Caco-2 (cell line): ENCODE results near the gene MOCS2. TPM values are rescaled to one million over a fixed set of nuclear protein-coding genes. Genes with fewer than 3 reads are reported as not detected.

Experiments used
- Bru-seq: library from RNA; stranded (reverse); fragments of 400-500 nt; gene quantifications from one replicate; lab custom pipeline; 2021; lab: Mats Ljungman, UMichigan
- BruChase-seq, 2 experiments: library from RNA; stranded (reverse); fragments of 400-500 nt; gene quantifications; one replicate each; lab custom pipeline; 2021; lab: Mats Ljungman, UMichigan
- BruUV-seq: library from RNA; stranded (reverse); fragments of 400-500 nt; replicated peaks from 2 replicates; lab custom pipeline; 2021; lab: Mats Ljungman, UMichigan
- CTCF ChIA-PET: fragments of 300-600 bp; sonication (Branson Sonifier 250); formaldehyde crosslinking; loops from one replicate; lab custom pipeline; 2022; ENCODE audit warnings: antibody characterized with exemption; lab: Charles Lee
- POLR2A ChIA-PET: fragments of 300-600 bp; sonication (Branson Sonifier 250); formaldehyde crosslinking; loops from one replicate; lab custom pipeline; 2022; ENCODE audit warnings: antibody characterized with exemption; lab: Charles Lee
- DNase-seq, 2 experiments: peaks; one replicate each; pipeline versions ENCODE4 v3.0.0 to v3.0.0-alpha.2; 2020 to 2022
- H3K27me3 ChIP-seq: replicated peaks from 2 replicates; pipeline ENCODE4 v1.6.0; 2011; ENCODE audit warnings: low read length; ENCODE audit not compliant: control insufficient read depth, insufficient read depth
- H3K36me3 ChIP-seq: 2 replicates; pipeline ENCODE4 v1.5.1; 2011; ENCODE audit warnings: low read length; ENCODE audit not compliant: control insufficient read depth, insufficient read depth
- H3K4me1 ChIP-seq: fragments of 250-450 bp; sonication (Bioruptor Pico); 2 replicates; pipeline ENCODE4 v1.5.1; 2020; ENCODE audit warnings: mild to moderate bottlenecking
- H3K4me3 ChIP-seq: 2 replicates; pipeline ENCODE4 v1.5.1; 2011; ENCODE audit warnings: low read depth, mild to moderate bottlenecking, control low read depth, low read length
- H3K9me3 ChIP-seq: fragments of 250-450 bp; sonication (Bioruptor Pico); 2 replicates; pipeline ENCODE4 v1.5.1; 2020; ENCODE audit warnings: mild to moderate bottlenecking, moderate library complexity
- H3K27ac Mint-ChIP-seq: one replicate; pipeline ENCODE4 v1.8.0; 2022; ENCODE audit warnings: mixed read lengths; ENCODE audit not compliant: unreplicated experiment
- H3K27me3 Mint-ChIP-seq: one replicate; pipeline ENCODE4 v1.8.0; 2022; ENCODE audit warnings: mixed read lengths; ENCODE audit not compliant: insufficient read depth, unreplicated experiment
- H3K36me3 Mint-ChIP-seq: one replicate; pipeline ENCODE4 v1.8.0; 2022; ENCODE audit warnings: mild to moderate bottlenecking, mixed read lengths; ENCODE audit not compliant: insufficient read depth, unreplicated experiment
- H3K4me1 Mint-ChIP-seq: one replicate; pipeline ENCODE4 v1.8.0; 2022; ENCODE audit warnings: low read depth, mixed read lengths; ENCODE audit not compliant: unreplicated experiment
- H3K4me3 Mint-ChIP-seq: one replicate; pipeline ENCODE4 v1.8.0; 2022; ENCODE audit warnings: mild to moderate bottlenecking, moderate library complexity, mixed read lengths; ENCODE audit not compliant: unreplicated experiment
- H3K9me3 Mint-ChIP-seq: one replicate; pipeline ENCODE4 v1.8.0; 2022; ENCODE audit warnings: mixed read lengths; ENCODE audit not compliant: unreplicated experiment
- intact Hi-C: fragments of 100-400 bp; cut with micrococcal nuclease; formaldehyde crosslinking; loops from one replicate; pipeline ENCODE4 v1.10.0; 2022; ENCODE audit not compliant: unreplicated experiment
- long read RNA-seq: library from polyadenylated mRNA; stranded (forward); transcript quantifications from one replicate; pipeline ENCODE4 v2.0.0, GENCODE V29; 2022
- total RNA-seq: library from RNA; stranded (reverse); gene quantifications from 2 replicates; pipeline ENCODE4 v1.2.3, GENCODE V29; 2022
- TF ChIP-seq, protein P1 (sequence below), 2 experiments: fragments of 200-600 bp in 1 of 2; IDR thresholded peaks; 1 replicate in 1 of 2; 2 replicates in 1 of 2; pipeline versions ENCODE4 v1.5.1 to v1.8.0; 2011 to 2022; ENCODE audit warnings: antibody characterized with exemption in 1 of 2, control low read depth in 1 of 2, inconsistent platforms in 1 of 2, low read depth in 1 of 2, low read length in 1 of 2, mild to moderate bottlenecking in 1 of 2, moderate library complexity in 1 of 2; ENCODE audit not compliant: insufficient read depth in 1 of 2, severe bottlenecking in 1 of 2, unreplicated experiment in 1 of 2

MOCS2 gene
- total RNA-seq (34.8 and 35.9 TPM in 2 replicates), Bru-seq, nascent RNA (percentile 70 among the genes with signal in this experiment), BruChase-seq, experiment 1, labeled RNA remaining after a 2-hour chase (percentile 71 among the genes with signal in this experiment), BruChase-seq, experiment 2, labeled RNA remaining after a 6-hour chase (percentile 86 among the genes with signal in this experiment)
- long read RNA-seq, transcript MOCS2-203 (7 exons, 1,337 nt): major isoform, 86 of 100 reads
- long read RNA-seq, transcript MOCS2-202 (7 exons, 1,785 nt): minor isoform, 5 of 100 reads
- long read RNA-seq, partial matches to known transcripts: 2 of 100 reads
- long read RNA-seq, other reads (novel, unspliced or antisense): 5 of 100 reads

DNA sequence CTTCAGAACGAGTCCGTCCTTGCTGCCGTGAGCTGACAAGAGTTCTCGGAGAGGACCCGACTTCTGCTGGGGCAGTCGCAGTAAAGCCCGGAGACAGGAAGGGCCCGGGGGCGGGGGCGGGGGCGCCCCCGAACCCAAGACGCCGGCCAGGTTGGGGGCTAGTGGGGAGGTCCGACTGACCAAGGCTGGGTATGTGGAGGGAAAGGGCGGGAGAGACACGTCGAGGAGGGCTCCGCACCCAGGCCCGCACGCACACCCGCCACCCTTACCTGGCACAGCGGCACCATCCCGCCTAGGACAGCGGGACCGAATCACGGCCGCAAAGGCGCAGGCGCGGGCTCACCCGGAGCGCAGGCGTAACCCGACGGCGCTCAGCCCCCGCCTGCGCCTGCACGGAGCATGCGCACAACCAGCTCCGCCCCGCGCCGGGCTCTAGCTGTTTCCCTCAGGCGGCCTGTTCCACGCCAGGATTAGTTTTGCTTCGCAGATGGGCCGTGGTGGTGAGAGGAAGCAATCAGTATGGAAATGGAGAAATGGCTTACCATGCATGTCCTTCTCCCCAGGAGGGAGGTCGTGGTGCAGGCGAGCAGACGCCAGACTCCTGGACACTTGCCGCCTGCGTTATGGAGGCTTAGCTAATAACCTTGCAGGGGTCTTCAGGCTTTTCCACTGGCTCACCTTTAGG lies at the start of gene MOCS2:
Gene MOCS2 (minus strand): TSS at position 315 of the 685 bp plus-strand sequence. CDS start 2,583 bp downstream, outside the sequence.
- Mint-ChIP-seq H3K9me3 (no peaks in the 10 kb centered on the region), H3K4me3 (peak within 1 kb of the TSS; percentile 89), H3K36me3 (peaks cover 6% of the 10 kb centered on the region), H3K27me3 (no peaks in the 10 kb centered on the region), H3K27ac (peak within 1 kb of the TSS; percentile 83), H3K4me1 (peaks cover 9% of the 10 kb centered on the region)
- peaks cover 3% of the 10 kb centered on the region; the same call in 1 of the 2 replicates for H3K4me1 ChIP-seq
- TF ChIP-seq, protein P1, sequence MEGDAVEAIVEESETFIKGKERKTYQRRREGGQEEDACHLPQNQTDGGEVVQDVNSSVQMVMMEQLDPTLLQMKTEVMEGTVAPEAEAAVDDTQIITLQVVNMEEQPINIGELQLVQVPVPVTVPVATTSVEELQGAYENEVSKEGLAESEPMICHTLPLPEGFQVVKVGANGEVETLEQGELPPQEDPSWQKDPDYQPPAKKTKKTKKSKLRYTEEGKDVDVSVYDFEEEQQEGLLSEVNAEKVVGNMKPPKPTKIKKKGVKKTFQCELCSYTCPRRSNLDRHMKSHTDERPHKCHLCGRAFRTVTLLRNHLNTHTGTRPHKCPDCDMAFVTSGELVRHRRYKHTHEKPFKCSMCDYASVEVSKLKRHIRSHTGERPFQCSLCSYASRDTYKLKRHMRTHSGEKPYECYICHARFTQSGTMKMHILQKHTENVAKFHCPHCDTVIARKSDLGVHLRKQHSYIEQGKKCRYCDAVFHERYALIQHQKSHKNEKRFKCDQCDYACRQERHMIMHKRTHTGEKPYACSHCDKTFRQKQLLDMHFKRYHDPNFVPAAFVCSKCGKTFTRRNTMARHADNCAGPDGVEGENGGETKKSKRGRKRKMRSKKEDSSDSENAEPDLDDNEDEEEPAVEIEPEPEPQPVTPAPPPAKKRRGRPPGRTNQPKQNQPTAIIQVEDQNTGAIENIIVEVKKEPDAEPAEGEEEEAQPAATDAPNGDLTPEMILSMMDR (IDR thresholded peaks at IDR 0.05; ENCODE audit: insufficient read depth in 1 of 2, low read depth in 1 of 2, low read length in 1 of 2, severe bottlenecking in 1 of 2, unreplicated experiment in 1 of 2): no peak
- H3K9me3 ChIP-seq: no peaks in the 10 kb centered on the region
- H3K4me3 ChIP-seq: peak within 1 kb of the TSS; percentile 86
- ChIA-PET CTCF (interaction anchor here (0.6 to 1.0 kb wide), 6 partner anchors 10 to 596 kb away, joined by 3 to 7 read pairs (median 4); no protein-coding TSS in a partner anchor), POLR2A (interaction anchor here (1.0 to 1.5 kb wide), 2 partner anchors 12 to 20 kb away, joined by 3 to 4 read pairs; no protein-coding TSS in a partner anchor)
- no peaks in the 10 kb centered on the region for H3K27me3 ChIP-seq
- intact Hi-C loops: no loop called here
- H3K36me3 ChIP-seq: no peaks in the 10 kb centered on the region; the same call in none of the 2 replicates
- no TSS peak for BruUV-seq
- peak; percentile 89 to 93 for DNase-seq

GRCh38 chr5:53151713-53152458 lies 42.3 kb upstream of the MOCS2 start:
- Histone ChIP-seq H3K9me3 (no peaks in the 10 kb centered on the region), H3K27me3 (no peaks in the 10 kb centered on the region), H3K4me1 (no peaks in the 10 kb centered on the region), H3K36me3 (no peaks in the 10 kb centered on the region), H3K4me3 (no peak overlapping the region)
- ChIA-PET CTCF (no interaction called here), POLR2A (no interaction called here)
- no peaks in the 10 kb centered on the region for H3K4me1 Mint-ChIP-seq
- H3K36me3 Mint-ChIP-seq: no peaks in the 10 kb centered on the region
- H3K4me3 Mint-ChIP-seq: no peak overlapping the region
- BruUV-seq: no TSS peak
- no peak for DNase-seq
- H3K27me3 Mint-ChIP-seq: peaks cover 8% of the 10 kb centered on the region
- intact Hi-C loops: no loop called here
- no peak overlapping the region for H3K27ac Mint-ChIP-seq
- TF ChIP-seq, protein P1 (IDR thresholded peaks at IDR 0.05; ENCODE audit: insufficient read depth in 1 of 2, low read depth in 1 of 2, low read length in 1 of 2, severe bottlenecking in 1 of 2, unreplicated experiment in 1 of 2): no peak
- no peaks in the 10 kb centered on the region for H3K9me3 Mint-ChIP-seq

DNA sequence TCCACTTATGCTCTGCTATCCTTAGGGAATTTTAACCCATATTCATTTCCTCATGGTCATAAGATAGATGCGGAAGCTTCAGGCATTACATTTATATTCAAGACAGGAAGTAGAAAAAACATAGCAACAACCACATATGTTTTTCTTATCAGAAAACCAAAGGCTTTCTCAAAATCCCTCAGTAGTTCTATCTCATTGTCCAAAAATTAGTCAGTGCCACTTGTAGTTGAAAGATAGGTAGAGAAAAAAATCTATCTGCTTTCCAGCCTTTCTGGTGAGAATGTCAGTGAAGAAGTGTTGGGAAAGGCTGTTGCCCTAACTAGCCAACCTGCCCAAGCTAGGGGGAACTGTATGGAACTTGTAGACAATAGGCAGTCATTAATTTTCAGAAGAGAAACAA lies 23.5 kb upstream of the MOCS2 start:
- H3K36me3 ChIP-seq: no peaks in the 10 kb centered on the region
- Mint-ChIP-seq H3K36me3 (no peaks in the 10 kb centered on the region), H3K27ac (no peak overlapping the region), H3K4me1 (no peaks in the 10 kb centered on the region), H3K27me3 (no peaks in the 10 kb centered on the region), H3K4me3 (no peak overlapping the region), H3K9me3 (no peaks in the 10 kb centered on the region)
- ChIA-PET CTCF (no interaction called here), POLR2A (interaction anchor here (0.7 kb wide), 1 partner anchor 1076 kb away, joined by 3 read pairs; no protein-coding TSS in a partner anchor)
- intact Hi-C loops: no loop called here
- no peak overlapping the region for H3K4me3 ChIP-seq
- no peaks in the 10 kb centered on the region for H3K4me1 ChIP-seq
- BruUV-seq: no TSS peak
- no peaks in the 10 kb centered on the region for H3K27me3 ChIP-seq
- TF ChIP-seq, protein P1 (IDR thresholded peaks at IDR 0.05; ENCODE audit: insufficient read depth in 1 of 2, low read depth in 1 of 2, low read length in 1 of 2, severe bottlenecking in 1 of 2, unreplicated experiment in 1 of 2): no peak
- H3K9me3 ChIP-seq: no peaks in the 10 kb centered on the region
- DNase-seq: no peak
